OCI-LY3 (cell line): ENCODE data around the gene SURF2.
"Not testable (repeated sequence)": the region's sequence is repeated elsewhere in the genome, so short reads cannot be mapped to it uniquely, and the experiment has no call there.

Experiments used
- H2AFZ ChIP-seq: fragments of 200-600, 300-600 bp; shearing (Covaris generic); 2 replicates; pipeline ENCODE4 v1.6.0; 2014; ENCODE audit warnings: antibody characterized with exemption, low read depth, low read length
- H3K27ac ChIP-seq: fragments of 200-600, 300-600 bp; sonication (generic); 2 replicates; pipeline ENCODE4 v1.5.1; 2014; ENCODE audit warnings: mild to moderate bottlenecking, low read length, moderate library complexity, mixed read lengths
- H3K27me3 ChIP-seq: fragments of 200-600, 300-600 bp; sonication (generic); 2 replicates; pipeline ENCODE4 v1.6.1; 2014; ENCODE audit warnings: low read depth, low read length, mixed read lengths
- H3K36me3 ChIP-seq: fragments of 200-600, 300-600 bp; sonication (generic); replicated peaks from 2 replicates; pipeline ENCODE3; 2014; ENCODE audit warnings: low read depth, low read length, mixed read lengths
- H3K4me1 ChIP-seq: fragments of 300-600, 200-600 bp; sonication (generic); 2 replicates; pipeline ENCODE4 v1.6.1; 2014; ENCODE audit warnings: low read length, mixed read lengths
- H3K4me2 ChIP-seq: fragments of 200-600, 300-600 bp; sonication (generic); 2 replicates; pipeline ENCODE4 v1.6.1; 2014; ENCODE audit warnings: low read length, mixed read lengths
- H3K4me3 ChIP-seq: fragments of 300-600, 200-600 bp; sonication (generic); 2 replicates; pipeline ENCODE4 v1.5.1; 2014; ENCODE audit warnings: antibody characterized with exemption, mild to moderate bottlenecking, low read length, moderate library complexity
- H3K79me2 ChIP-seq: fragments of 300-600, 200-600 bp; shearing (Covaris generic); 2 replicates; pipeline ENCODE4 v1.6.1; 2014; ENCODE audit warnings: mild to moderate bottlenecking, low read length, mixed read lengths
- H3K9ac ChIP-seq: fragments of 300-600, 200-600 bp; shearing (Covaris generic); 2 replicates; pipeline ENCODE4 v1.6.0; 2014; ENCODE audit warnings: mild to moderate bottlenecking, low read length, moderate library complexity
- H3K9me3 ChIP-seq: fragments of 200-600, 300-600 bp; shearing (Covaris generic); 2 replicates; pipeline ENCODE4 v1.6.1; 2014; ENCODE audit warnings: low read length, mixed read lengths; ENCODE audit not compliant: insufficient read depth
- H4K20me1 ChIP-seq: fragments of 200-600, 300-600 bp; sonication (generic); 2 replicates; pipeline ENCODE4 v1.6.1; 2016; ENCODE audit warnings: low read length, mixed read lengths; ENCODE audit not compliant: insufficient read depth
- EZH2phosphoT487 ChIP-seq: fragments of 200-600 bp; shearing (Covaris generic); IDR thresholded peaks from 2 replicates; pipeline ENCODE4 v1.6.1; 2018; ENCODE audit warnings: antibody characterized with exemption, mixed run types, low read depth
- TF ChIP-seq, protein P1 (sequence below): fragments of 200-600, 300-600 bp; sonication (generic); IDR thresholded peaks from 2 replicates; pipeline ENCODE4 v1.5.1; 2014; ENCODE audit warnings: antibody characterized with exemption, low read length, low read depth

The SURF2 gene

DNA sequence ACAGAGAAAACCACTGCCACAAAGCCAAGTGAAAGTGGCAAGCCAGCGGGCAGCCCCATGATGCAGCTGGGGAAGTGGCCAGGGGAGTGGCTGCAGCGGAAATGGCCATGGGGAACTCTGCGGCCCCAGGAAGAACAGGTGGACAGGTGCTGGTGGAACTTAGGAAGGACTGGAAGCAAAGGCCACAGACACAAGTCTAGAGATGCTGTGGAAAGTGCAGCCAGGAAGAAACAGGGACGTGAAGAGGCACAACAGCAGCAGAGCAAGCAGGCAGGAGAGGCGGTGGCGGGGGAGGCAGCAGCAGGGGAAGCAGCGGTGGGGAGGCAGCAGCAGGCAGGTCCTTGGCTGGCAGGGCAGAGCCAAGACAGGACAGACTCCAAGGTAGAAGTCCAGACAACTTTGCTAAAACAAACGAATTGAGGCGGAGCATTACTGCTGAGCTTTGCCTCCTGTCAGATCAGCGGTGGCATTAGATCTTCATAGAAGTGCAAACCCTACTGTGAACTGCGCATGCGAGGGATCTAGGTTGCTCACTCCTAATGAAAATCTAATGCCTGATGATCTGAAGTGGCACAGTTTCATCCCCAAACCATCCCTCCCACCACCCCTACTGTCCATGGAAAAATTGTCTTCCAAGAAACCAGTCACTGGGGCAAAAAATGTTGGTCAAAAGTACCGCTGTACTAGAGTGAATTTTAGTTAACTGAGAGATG is 32.2 kb upstream of the SURF2 start:
- no peak overlapping the region for H3K9ac ChIP-seq
- no peak for TF ChIP-seq EZH2phosphoT487
- no peak overlapping the region for H3K4me3 ChIP-seq
- no peak overlapping the region for H3K4me2 ChIP-seq
- H3K27ac ChIP-seq, result no peak overlapping the region
- no peaks in the 10 kb centered on the region for H3K79me2 ChIP-seq
- H2AFZ ChIP-seq, result no peak overlapping the region
- H4K20me1 ChIP-seq, result no peaks in the 10 kb centered on the region
- no peaks in the 10 kb centered on the region for H3K9me3 ChIP-seq
- H3K36me3 ChIP-seq, result peaks cover 6% of the 10 kb centered on the region
- no peaks in the 10 kb centered on the region for H3K27me3 ChIP-seq
- H3K4me1 ChIP-seq, result no peaks in the 10 kb centered on the region

DNA sequence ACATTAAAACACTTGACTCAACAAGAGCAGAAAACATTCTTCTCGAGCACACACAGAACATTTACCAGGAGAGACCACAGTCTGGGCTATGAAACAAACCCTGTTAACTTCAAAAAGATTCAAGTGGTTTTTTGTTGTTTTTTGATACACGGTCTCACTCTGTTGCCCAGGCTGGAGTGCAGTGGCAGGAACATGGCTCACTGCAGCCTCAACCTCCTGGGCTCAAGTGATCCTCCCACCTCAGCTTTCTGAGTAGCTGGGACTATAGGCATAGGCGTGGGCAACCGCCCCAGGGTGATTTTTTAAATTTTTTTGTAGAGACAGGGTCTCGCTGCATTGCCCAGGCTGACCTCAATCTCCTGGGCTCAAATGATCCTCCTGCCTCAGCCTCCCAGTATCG is 29.3 kb upstream of the SURF2 start:
- H3K9ac ChIP-seq, H2AFZ ChIP-seq, H3K27me3 ChIP-seq, H3K4me1 ChIP-seq, H3K4me2 ChIP-seq, H3K27ac ChIP-seq, H3K79me2 ChIP-seq, H4K20me1 ChIP-seq, H3K9me3 ChIP-seq, H3K4me3 ChIP-seq: not testable (repeated sequence)
- H3K36me3 ChIP-seq, result peaks cover 23% of the 10 kb centered on the region

DNA sequence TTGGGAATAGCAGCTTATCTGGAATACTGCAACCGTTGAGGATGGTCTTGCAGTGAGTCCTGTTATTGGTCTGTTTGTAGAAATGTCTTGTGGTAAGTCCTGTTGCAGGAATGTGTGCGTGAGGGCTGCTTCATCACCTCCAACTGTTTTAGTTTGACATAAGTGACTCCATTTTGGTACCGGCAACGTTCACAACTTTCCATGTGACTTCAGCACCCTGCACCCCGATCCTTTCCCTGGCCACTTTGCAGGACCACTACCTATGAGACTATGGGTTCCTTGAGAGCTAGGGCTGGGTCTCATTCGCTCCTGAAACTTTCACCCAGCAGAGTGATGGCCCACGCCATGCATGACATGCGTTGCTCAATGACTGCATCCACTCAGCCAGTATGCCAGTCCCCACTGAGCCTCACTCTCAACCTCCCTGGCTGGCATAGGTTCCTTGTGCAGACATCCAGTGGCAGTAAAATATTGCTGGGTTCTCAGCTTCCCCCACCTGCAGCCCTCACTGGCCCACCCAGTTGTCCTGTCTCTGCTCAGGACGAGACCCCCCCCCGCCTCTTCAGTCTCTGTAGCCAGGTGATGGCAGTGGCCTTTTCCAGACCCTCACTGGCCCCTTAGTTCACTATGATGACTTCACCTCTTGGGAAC is 28.4 kb upstream of the SURF2 start:
- H3K9ac ChIP-seq, result no peak overlapping the region
- no peaks in the 10 kb centered on the region for H3K4me1 ChIP-seq
- peaks cover 2% of the 10 kb centered on the region; the same call in 1 of the 2 replicates for H3K79me2 ChIP-seq
- no peaks in the 10 kb centered on the region for H3K27me3 ChIP-seq
- H3K4me2 ChIP-seq, result no peak overlapping the region
- H3K27ac ChIP-seq, result no peak overlapping the region
- peaks cover 33% of the 10 kb centered on the region for H3K36me3 ChIP-seq
- TF ChIP-seq, protein P1, sequence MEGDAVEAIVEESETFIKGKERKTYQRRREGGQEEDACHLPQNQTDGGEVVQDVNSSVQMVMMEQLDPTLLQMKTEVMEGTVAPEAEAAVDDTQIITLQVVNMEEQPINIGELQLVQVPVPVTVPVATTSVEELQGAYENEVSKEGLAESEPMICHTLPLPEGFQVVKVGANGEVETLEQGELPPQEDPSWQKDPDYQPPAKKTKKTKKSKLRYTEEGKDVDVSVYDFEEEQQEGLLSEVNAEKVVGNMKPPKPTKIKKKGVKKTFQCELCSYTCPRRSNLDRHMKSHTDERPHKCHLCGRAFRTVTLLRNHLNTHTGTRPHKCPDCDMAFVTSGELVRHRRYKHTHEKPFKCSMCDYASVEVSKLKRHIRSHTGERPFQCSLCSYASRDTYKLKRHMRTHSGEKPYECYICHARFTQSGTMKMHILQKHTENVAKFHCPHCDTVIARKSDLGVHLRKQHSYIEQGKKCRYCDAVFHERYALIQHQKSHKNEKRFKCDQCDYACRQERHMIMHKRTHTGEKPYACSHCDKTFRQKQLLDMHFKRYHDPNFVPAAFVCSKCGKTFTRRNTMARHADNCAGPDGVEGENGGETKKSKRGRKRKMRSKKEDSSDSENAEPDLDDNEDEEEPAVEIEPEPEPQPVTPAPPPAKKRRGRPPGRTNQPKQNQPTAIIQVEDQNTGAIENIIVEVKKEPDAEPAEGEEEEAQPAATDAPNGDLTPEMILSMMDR, result no peak
- TF ChIP-seq EZH2phosphoT487, result no peak
- no peaks in the 10 kb centered on the region for H3K9me3 ChIP-seq
- H4K20me1 ChIP-seq, result peaks cover 6% of the 10 kb centered on the region; the same call in 1 of the 2 replicates
- no peak overlapping the region for H2AFZ ChIP-seq
- H3K4me3 ChIP-seq, result no peak overlapping the region

DNA sequence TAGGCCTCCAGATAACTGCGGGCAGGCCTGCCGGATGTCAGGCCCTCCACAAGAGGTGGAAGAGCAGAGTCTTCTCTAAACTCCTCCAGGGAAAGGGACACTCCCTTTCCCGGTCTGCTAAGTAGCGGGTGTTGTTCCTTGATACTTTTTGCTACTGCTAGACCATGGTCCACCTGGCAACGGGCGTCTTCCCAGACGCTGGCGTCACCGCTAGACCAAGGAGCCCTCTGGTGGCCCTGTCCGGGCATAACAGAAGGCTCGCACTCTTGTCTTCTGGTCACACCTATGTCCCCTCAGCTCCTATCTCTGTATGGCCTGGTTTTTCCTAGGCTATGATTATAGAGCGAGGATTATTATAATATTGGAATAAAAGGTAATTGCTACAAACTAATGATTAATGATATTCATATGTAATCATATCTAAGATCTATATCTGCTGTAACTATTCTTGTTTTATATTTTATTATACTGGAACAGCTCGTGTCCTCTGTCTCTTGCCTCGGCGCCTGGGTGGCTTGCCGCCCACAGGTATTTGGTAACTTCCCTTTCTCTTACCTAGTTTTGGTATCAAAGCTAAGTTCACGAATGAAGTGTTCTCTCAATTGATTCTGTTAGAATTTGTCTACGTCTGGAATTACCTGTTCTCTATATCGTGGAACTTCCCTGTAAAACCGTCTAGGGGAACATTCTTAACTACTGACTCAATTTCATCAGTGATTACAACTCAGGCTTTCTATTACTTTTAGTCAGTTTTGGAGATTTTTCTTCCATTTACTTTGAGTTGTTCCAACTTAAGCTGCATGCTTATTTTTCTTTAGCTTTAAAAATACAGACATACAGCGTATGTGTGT is 26.8 kb upstream of the SURF2 start:
- H3K4me1 ChIP-seq, H2AFZ ChIP-seq, H3K9ac ChIP-seq, H3K4me2 ChIP-seq, H3K9me3 ChIP-seq, H4K20me1 ChIP-seq, H3K27ac ChIP-seq, H3K4me3 ChIP-seq, H3K27me3 ChIP-seq: not testable (repeated sequence)
- Histone ChIP-seq H3K36me3 (peaks cover 47% of the 10 kb centered on the region), H3K79me2 (peaks cover 15% of the 10 kb centered on the region)
- TF ChIP-seq, protein P1, result peak; percentile 42

GRCh38 chr9:133331221-133331620 is 25.1 kb upstream of the SURF2 start:
- Histone ChIP-seq H4K20me1 (peaks cover 6% of the 10 kb centered on the region; the same call in 1 of the 2 replicates), H3K4me1 (peaks cover 9% of the 10 kb centered on the region), H3K4me2 (no peak overlapping the region), H3K9ac (no peak overlapping the region), H3K9me3 (no peaks in the 10 kb centered on the region), H3K27me3 (no peaks in the 10 kb centered on the region), H3K79me2 (peaks cover 30% of the 10 kb centered on the region), H3K4me3 (no peak overlapping the region), H2AFZ (no peak overlapping the region), H3K36me3 (peaks cover 50% of the 10 kb centered on the region), H3K27ac (no peak overlapping the region)
- TF ChIP-seq, protein P1, result no peak
- TF ChIP-seq EZH2phosphoT487, result no peak
